Chondrocyte (in vitro differentiated cells): ENCODE data around the gene SMAP1. TPM values are rescaled to one million over a fixed set of nuclear protein-coding genes. Genes with fewer than 3 reads are reported as not detected.

Source experiments
- DNase-seq: peaks from one replicate; pipeline ENCODE4 v3.0.0; 2021; ENCODE audit warnings: mixed read lengths, low spot score
- H3K27ac Mint-ChIP-seq: one replicate; pipeline ENCODE4 v1.8.0; 2021; ENCODE audit warnings: mild to moderate bottlenecking, moderate library complexity, mixed read lengths; ENCODE audit not compliant: unreplicated experiment
- H3K27me3 Mint-ChIP-seq: 2 replicates; pipeline ENCODE4 v1.8.0; 2021; ENCODE audit warnings: low read depth, mixed read lengths
- H3K36me3 Mint-ChIP-seq: 2 replicates; pipeline ENCODE4 v1.8.0; 2021; ENCODE audit warnings: low read depth, mixed read lengths
- H3K4me1 Mint-ChIP-seq: 2 replicates; pipeline ENCODE4 v1.8.0; 2021; ENCODE audit warnings: low read depth, mild to moderate bottlenecking, mixed read lengths
- H3K4me3 Mint-ChIP-seq: one replicate; pipeline ENCODE4 v1.8.0; 2021; ENCODE audit warnings: mild to moderate bottlenecking, moderate library complexity, mixed read lengths; ENCODE audit not compliant: unreplicated experiment
- H3K9me3 Mint-ChIP-seq: 2 replicates; pipeline ENCODE4 v1.8.0; 2021; ENCODE audit warnings: low read depth, mixed read lengths
- total RNA-seq: library from RNA; stranded (reverse); gene quantifications from 3 replicates; pipeline ENCODE4 v1.2.1, GENCODE V29; 2021
- TF ChIP-seq, protein P1 (sequence below): fragments of 200-600 bp; sonication (generic); IDR thresholded peaks from 2 replicates; pipeline ENCODE4 v1.5.0; 2021; ENCODE audit warnings: antibody characterized with exemption, mild to moderate bottlenecking, moderate library complexity

Gene SMAP1
- total RNA-seq, 1 donor from 2014 or later = 27.2 TPM

DNA sequence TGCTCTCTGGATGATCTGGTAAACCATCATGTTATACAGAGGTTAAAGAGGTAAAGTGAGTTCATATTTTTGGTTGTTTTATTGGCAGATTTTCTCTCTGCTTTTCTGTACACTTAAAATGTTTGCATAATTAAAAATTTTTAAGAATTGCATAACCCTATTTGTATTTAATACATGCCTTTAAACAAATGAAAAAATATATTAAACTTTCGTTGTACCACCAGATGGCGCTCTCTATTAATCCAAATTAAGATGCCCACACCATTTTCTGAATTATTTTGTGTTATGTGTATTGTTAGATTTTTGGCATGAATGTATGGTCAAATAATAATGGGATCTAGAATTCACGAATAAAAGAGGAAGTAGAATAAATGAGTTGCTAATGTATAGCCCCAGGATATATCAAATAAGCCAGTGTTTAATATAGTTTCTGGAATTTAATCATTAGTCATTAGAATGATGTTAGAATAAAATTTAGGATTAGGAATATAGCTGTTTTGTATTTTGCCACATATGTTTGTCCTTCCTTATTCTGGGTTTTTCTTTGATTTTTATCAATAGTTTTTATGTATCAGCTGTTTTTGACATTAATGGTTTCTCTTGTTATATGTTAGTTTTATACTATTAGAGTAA lies 38.9 kb downstream of the SMAP1 start:
- no peak for DNase-seq
- H3K4me3 Mint-ChIP-seq = no peak overlapping the region
- H3K27ac Mint-ChIP-seq = no peak overlapping the region
- H3K27me3 Mint-ChIP-seq = no peaks in the 10 kb centered on the region
- TF ChIP-seq, protein P1, sequence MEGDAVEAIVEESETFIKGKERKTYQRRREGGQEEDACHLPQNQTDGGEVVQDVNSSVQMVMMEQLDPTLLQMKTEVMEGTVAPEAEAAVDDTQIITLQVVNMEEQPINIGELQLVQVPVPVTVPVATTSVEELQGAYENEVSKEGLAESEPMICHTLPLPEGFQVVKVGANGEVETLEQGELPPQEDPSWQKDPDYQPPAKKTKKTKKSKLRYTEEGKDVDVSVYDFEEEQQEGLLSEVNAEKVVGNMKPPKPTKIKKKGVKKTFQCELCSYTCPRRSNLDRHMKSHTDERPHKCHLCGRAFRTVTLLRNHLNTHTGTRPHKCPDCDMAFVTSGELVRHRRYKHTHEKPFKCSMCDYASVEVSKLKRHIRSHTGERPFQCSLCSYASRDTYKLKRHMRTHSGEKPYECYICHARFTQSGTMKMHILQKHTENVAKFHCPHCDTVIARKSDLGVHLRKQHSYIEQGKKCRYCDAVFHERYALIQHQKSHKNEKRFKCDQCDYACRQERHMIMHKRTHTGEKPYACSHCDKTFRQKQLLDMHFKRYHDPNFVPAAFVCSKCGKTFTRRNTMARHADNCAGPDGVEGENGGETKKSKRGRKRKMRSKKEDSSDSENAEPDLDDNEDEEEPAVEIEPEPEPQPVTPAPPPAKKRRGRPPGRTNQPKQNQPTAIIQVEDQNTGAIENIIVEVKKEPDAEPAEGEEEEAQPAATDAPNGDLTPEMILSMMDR = peak; percentile 94
- H3K4me1 Mint-ChIP-seq = peaks cover 2% of the 10 kb centered on the region
- H3K9me3 Mint-ChIP-seq = no peaks in the 10 kb centered on the region
- no peaks in the 10 kb centered on the region for H3K36me3 Mint-ChIP-seq

DNA sequence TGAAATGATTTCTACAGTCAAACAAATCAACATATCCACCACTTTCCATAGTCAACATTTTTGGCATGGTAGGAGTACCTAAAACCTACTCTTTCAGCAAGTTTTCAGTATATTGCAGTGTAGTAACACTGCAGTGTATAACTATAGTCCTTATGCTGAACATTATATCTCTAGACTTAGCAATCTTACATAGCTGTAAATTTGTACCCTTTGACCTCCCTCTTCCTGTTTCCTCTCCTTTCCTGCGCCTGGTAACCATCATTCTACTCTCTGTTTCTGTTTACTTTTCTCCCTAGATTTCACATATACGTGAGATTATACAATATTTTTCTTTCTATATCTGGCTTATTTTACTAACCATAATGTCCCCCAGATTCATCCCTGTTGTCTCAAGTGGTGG lies 40.2 kb downstream of the SMAP1 start:
- Mint-ChIP-seq H3K27me3 (no peaks in the 10 kb centered on the region), H3K9me3 (no peaks in the 10 kb centered on the region), H3K27ac (no peak overlapping the region), H3K4me3 (no peak overlapping the region), H3K36me3 (no peaks in the 10 kb centered on the region), H3K4me1 (peaks cover 2% of the 10 kb centered on the region)
- DNase-seq = no peak
- TF ChIP-seq, protein P1 = no peak

DNA sequence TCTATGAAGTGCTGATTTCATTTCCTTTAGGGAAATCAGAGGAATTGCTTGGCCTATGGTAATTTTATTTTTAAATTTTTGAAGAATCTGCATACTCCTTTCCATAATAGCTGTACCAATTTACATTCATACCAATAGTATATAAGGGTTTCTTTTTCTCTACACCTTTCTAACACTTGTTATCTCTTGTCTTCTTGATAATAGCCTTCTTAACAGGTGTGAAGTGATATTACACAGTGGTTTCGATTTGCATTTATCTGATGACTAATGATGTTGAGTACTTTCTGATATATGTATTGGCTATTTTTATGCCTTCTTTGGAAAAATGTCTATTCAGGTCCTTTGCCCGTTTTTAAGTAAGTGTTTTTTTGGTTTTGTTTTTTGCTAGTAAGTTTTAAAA lies 40.8 kb downstream of the SMAP1 start:
- H3K27me3 Mint-ChIP-seq = no peaks in the 10 kb centered on the region
- peaks cover 2% of the 10 kb centered on the region for H3K4me1 Mint-ChIP-seq
- no peak overlapping the region for H3K4me3 Mint-ChIP-seq
- H3K36me3 Mint-ChIP-seq = no peaks in the 10 kb centered on the region
- no peak for DNase-seq
- no peak overlapping the region for H3K27ac Mint-ChIP-seq
- H3K9me3 Mint-ChIP-seq = no peaks in the 10 kb centered on the region
- TF ChIP-seq, protein P1 = no peak

DNA sequence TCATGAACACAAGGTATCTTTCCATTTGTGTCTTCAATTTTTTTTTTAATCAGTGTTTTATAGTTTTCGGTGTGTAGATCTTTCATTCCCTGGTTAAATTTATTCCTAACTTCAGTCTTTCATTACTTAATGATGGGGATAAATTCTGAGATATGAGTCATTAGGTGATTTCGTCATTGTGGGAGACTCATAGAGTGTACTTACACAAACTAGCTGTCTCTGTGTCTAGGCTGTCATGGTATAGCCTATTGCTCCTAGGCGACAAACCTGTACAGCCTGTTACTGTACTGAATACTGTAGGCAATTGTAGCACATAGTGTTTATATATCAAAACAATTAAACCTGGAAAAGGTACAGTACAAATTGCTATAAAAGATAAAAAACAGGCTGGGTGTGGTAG lies 42.1 kb downstream of the SMAP1 start:
- Mint-ChIP-seq H3K4me3 (no peak overlapping the region), H3K27ac (no peak overlapping the region), H3K36me3 (peaks cover 5% of the 10 kb centered on the region), H3K27me3 (no peaks in the 10 kb centered on the region), H3K9me3 (peaks cover 11% of the 10 kb centered on the region), H3K4me1 (peaks cover 2% of the 10 kb centered on the region)
- TF ChIP-seq, protein P1 = no peak
- no peak for DNase-seq

DNA sequence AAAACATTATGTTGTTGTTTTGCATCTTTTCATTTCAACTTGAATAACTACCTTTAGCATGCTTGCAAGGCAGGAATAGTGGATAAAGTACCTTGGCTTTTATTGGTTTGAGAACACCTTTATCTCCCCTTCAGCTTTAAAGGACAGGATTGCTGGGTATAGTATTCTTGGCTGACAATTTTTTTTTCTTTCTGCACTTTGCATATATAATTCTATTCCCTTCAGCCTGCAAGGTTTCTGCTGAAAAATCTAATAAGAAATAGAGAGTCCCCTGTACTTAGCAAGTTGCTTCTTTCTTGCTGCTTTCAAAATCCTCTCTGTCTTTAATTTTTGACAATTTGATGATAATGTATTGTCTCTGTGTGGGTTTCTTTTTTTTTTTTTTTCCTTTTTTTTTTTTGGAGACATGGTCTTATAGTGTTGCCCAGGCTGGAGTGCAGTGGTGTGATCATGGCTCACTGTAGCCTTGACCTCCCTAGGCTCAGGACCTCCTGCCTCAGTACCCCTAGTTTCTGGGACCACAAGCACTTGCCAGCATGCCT lies 47.1 kb downstream of the SMAP1 start:
- H3K27ac Mint-ChIP-seq = no peak overlapping the region
- H3K36me3 Mint-ChIP-seq = peaks cover 5% of the 10 kb centered on the region
- peaks cover 11% of the 10 kb centered on the region for H3K4me1 Mint-ChIP-seq
- TF ChIP-seq, protein P1 = no peak
- H3K27me3 Mint-ChIP-seq = no peaks in the 10 kb centered on the region
- no peak for DNase-seq
- peaks cover 14% of the 10 kb centered on the region for H3K9me3 Mint-ChIP-seq
- H3K4me3 Mint-ChIP-seq = no peak overlapping the region
